ENCODE data around the gene EIF6.

The EIF6 gene

DNA sequence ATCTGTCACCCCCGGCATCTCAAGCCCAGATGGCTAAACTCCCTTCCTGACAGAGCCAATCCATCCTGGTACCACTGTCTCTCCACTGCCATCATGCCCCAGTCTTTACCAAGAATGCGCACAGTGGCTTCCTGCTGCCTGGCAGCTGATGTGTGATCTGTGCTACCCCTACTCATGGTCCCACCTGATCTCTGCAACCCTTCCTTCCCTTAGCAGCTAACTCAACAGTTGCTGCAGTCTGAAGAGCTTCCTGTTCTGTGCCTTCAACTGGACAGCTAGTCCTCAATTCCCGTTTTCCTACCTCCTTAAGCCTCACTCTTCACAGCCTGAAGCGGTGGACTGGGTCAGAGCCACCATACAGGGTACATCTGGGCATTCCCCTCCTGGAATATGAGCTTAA is 15.2 kb upstream of the EIF6 start:
- TF ChIP-seq, protein P1, sequence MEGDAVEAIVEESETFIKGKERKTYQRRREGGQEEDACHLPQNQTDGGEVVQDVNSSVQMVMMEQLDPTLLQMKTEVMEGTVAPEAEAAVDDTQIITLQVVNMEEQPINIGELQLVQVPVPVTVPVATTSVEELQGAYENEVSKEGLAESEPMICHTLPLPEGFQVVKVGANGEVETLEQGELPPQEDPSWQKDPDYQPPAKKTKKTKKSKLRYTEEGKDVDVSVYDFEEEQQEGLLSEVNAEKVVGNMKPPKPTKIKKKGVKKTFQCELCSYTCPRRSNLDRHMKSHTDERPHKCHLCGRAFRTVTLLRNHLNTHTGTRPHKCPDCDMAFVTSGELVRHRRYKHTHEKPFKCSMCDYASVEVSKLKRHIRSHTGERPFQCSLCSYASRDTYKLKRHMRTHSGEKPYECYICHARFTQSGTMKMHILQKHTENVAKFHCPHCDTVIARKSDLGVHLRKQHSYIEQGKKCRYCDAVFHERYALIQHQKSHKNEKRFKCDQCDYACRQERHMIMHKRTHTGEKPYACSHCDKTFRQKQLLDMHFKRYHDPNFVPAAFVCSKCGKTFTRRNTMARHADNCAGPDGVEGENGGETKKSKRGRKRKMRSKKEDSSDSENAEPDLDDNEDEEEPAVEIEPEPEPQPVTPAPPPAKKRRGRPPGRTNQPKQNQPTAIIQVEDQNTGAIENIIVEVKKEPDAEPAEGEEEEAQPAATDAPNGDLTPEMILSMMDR (IDR thresholded peaks at IDR 0.05; ENCODE audit: low read depth, low read length, missing control alignments), result no peak
- no peak overlapping the region for H3K4me3 ChIP-seq (replicated peaks; ENCODE audit: low read depth, low read length)
- DNase-seq (ENCODE audit: extremely low read depth, low read depth), result no peak

DNA sequence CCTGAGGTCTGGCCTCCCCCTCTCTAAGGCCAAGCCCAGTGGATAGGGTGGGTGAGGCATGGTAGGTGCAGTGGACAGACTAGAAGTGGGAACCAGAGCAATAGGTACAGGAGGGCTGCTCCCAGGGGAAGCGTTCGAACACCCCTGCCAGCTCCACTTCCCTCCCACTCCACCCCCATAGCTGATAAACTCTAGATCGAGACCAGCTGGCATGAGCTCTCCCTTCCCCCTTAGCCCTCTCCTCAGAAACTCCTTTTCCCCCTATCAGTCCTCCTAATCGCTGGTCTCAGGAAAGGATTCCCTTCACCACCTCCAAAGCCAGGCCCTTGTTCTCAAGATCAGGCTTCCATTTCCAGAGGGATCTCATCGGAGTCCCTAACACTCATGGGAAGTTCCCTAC is 13.7 kb upstream of the EIF6 start:
- H3K4me3 ChIP-seq (replicated peaks; ENCODE audit: low read depth, low read length), result no peak overlapping the region
- TF ChIP-seq, protein P1 (IDR thresholded peaks at IDR 0.05; ENCODE audit: low read depth, low read length, missing control alignments), result no peak
- no peak for DNase-seq (ENCODE audit: extremely low read depth, low read depth)

DNA sequence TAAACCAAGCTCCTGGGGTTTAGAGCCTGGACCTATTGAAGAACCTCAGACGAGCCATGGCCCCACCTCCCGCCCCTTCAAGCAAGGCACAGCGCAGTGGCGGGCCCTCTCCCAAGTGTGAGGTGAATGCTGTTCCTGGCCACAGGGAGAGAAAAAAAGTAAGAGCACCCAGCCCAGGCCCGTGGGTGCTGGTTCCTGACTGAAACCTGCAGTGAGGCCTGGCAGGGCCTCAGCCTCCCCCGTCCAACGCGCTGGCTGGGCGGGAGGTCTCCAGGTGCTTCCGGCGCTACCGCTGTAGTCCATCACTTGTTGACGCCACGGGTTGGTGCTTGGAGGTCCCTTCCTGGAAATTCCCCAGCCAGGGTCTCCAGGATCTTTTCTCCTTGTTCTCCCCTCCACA is 13.2 kb upstream of the EIF6 start:
- TF ChIP-seq, protein P1 (IDR thresholded peaks at IDR 0.05; ENCODE audit: low read depth, low read length, missing control alignments), result no peak
- H3K4me3 ChIP-seq (replicated peaks; ENCODE audit: low read depth, low read length), result no peak overlapping the region
- no peak for DNase-seq (ENCODE audit: extremely low read depth, low read depth)

DNA sequence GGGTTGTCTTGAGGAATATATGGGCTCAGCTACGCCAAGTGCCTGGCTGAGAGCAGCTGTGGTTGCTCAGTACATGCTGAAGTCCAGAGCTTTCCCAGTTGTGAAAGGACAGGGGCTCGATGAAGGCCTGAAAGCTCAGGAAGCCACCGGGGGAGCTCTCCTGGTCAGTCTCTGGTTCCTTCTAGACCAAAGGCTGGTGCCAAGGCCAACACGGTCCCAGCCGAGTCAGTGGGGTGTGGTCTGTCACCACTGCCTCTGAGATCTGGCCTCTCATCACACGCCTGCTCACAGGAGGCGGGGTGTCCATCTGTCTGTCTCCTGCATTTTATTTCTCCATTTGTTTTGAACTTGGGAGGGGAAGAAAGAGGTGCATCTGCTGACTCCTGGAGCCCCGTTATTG is 12.6 kb upstream of the EIF6 start:
- no peak overlapping the region for H3K4me3 ChIP-seq (replicated peaks; ENCODE audit: low read depth, low read length)
- TF ChIP-seq, protein P1 (IDR thresholded peaks at IDR 0.05; ENCODE audit: low read depth, low read length, missing control alignments), result no peak
- DNase-seq (ENCODE audit: extremely low read depth, low read depth), result no peak

DNA sequence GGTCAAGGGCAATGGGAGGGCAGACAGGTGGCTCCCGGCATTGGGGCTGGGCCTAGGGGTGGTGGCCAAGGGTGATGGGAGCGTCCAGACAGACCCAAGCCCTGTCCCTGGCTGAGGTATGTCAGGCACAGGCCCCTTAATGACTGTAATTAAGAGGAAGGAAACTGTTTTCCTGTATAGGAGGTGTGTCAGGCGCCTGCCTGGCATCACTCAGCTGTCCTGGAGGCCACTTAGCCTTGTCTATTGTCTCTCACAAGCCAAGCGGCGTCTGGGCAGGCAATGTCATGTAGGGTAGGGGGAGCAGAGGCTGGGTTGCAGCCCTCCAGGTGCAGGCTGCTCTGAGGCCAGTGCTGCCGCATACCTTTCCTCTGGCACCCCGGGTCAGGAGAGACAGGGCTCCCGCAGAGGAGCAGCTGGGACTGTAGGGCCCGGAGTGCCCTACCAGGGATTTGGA is 11.6 kb upstream of the EIF6 start:
- DNase-seq (ENCODE audit: extremely low read depth, low read depth), result no peak
- TF ChIP-seq, protein P1 (IDR thresholded peaks at IDR 0.05; ENCODE audit: low read depth, low read length, missing control alignments), result no peak
- H3K4me3 ChIP-seq (replicated peaks; ENCODE audit: low read depth, low read length), result no peak overlapping the region

DNA sequence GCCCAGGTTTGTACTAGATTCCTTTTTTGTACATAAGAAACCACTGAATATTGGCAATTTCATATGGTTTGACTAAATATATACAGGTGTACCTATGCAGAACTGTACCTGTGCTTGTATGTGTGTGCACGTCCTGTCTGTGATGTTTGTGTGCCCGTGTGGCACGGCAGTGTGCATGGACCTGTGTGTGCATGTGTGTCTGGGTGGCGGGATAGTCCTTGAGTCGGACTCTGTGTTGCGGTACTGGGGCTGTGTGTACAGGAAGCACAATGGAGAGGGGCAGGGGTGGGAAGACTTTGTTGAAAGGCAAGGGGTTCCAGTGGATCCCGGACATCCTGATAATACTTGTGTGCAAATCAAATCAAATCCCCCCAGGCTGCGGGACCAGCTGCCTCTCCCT is 11.1 kb upstream of the EIF6 start:
- no peak overlapping the region for H3K4me3 ChIP-seq (replicated peaks; ENCODE audit: low read depth, low read length)
- DNase-seq (ENCODE audit: extremely low read depth, low read depth), result no peak
- TF ChIP-seq, protein P1 (IDR thresholded peaks at IDR 0.05; ENCODE audit: low read depth, low read length, missing control alignments), result no peak

DNA sequence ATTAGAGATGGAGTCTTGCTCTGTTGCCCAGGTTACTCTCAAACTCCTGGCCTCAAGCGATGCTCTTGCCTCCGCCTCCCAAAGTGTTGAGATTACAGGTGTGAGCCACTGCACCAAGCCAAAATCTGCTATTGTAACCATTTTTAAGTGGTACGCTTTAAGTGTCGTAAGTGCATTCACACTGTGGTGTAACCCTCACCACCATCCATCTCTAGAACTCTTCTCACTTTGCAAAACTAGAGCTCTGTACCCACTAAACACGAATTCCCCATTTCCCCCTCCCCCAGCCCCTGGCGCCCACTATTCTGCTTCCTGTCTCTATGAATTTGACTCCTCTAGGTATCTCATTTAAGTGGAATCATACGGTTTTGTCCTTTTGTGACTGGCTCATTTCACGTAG is 10.5 kb upstream of the EIF6 start:
- no peak for DNase-seq (ENCODE audit: extremely low read depth, low read depth)
- TF ChIP-seq, protein P1 (IDR thresholded peaks at IDR 0.05; ENCODE audit: low read depth, low read length, missing control alignments), result no peak
- no peak overlapping the region for H3K4me3 ChIP-seq (replicated peaks; ENCODE audit: low read depth, low read length)

Data from HFF-Myc (cell line).